Activated naive CD8-positive, alpha-beta T cell treated with anti-CD3 and anti-CD28 coated beads, Interleukin-2, amount 10 ng/mL, durations not matched to agents 7 days and 5 days (primary cell): ENCODE results near the gene ZFHX3. TPM values are rescaled to one million over a fixed set of nuclear protein-coding genes. Genes with fewer than 3 reads are reported as not detected.

Experiments
- ATAC-seq: fragments of 150-1000 bp; cut with Tn5 transposase; one replicate; pipeline ENCODE4 v1.10.0; 2021; ENCODE audit warnings: low read depth, moderate library complexity
- POLR2A ChIA-PET: fragments of 350-600 bp; sonication (Branson Sonifier 250); formaldehyde crosslinking; loops from one replicate; lab custom pipeline; 2021; ENCODE audit warnings: antibody characterized with exemption; lab: Charles Lee
- DNase-seq: peaks from one replicate; pipeline ENCODE4 v3.0.0; 2021
- H3K27ac Mint-ChIP-seq: one replicate; pipeline ENCODE4 v1.8.0; 2022; ENCODE audit warnings: mild to moderate bottlenecking, mixed read lengths
- H3K27me3 Mint-ChIP-seq: one replicate; pipeline ENCODE4 v1.8.0; 2022; ENCODE audit warnings: mild to moderate bottlenecking, moderate library complexity, mixed read lengths
- H3K36me3 Mint-ChIP-seq: one replicate; pipeline ENCODE4 v1.8.0; 2021; ENCODE audit warnings: mild to moderate bottlenecking, mixed read lengths
- H3K4me1 Mint-ChIP-seq: one replicate; pipeline ENCODE4 v1.8.0; 2021; ENCODE audit warnings: mixed read lengths
- H3K4me3 Mint-ChIP-seq: one replicate; pipeline ENCODE4 v1.8.0; 2022; ENCODE audit warnings: mild to moderate bottlenecking, moderate library complexity, mixed read lengths
- H3K9me3 Mint-ChIP-seq: one replicate; pipeline ENCODE4 v1.8.0; 2021; ENCODE audit warnings: mixed read lengths
- total RNA-seq, 2 experiments: library from RNA; stranded (reverse); gene quantifications; one replicate each; pipeline ENCODE4 v1.2.3, GENCODE V29; 2021

The ZFHX3 gene
- total RNA-seq, 2 experiments from 2014 or later = 1.1 to 1.6 TPM

- H3K4me1 Mint-ChIP-seq = peaks cover 5% of the 10 kb centered on the region
- H3K4me3 Mint-ChIP-seq = no peak overlapping the region
- ATAC-seq (no peak), DNase-seq (no peak)
- H3K9me3 Mint-ChIP-seq = peaks cover 8% of the 10 kb centered on the region
- H3K36me3 Mint-ChIP-seq = peaks cover 18% of the 10 kb centered on the region
- peaks cover 6% of the 10 kb centered on the region for H3K27me3 Mint-ChIP-seq
- POLR2A ChIA-PET = no interaction called here
- no peak overlapping the region for H3K27ac Mint-ChIP-seq
Observed at GRCh38 chr16:72889616-72890582, 158.0 kb downstream of the ZFHX3 start.

- POLR2A ChIA-PET = no interaction called here
- ATAC-seq = no peak
- Mint-ChIP-seq H3K27me3 (peaks cover 13% of the 10 kb centered on the region), H3K27ac (no peak overlapping the region), H3K4me3 (no peak overlapping the region), H3K9me3 (peaks cover 8% of the 10 kb centered on the region), H3K4me1 (peaks cover 13% of the 10 kb centered on the region), H3K36me3 (peaks cover 18% of the 10 kb centered on the region)
- no peak for DNase-seq
Observed at GRCh38 chr16:72887537-72887936, 160.4 kb downstream of the ZFHX3 start.

DNA sequence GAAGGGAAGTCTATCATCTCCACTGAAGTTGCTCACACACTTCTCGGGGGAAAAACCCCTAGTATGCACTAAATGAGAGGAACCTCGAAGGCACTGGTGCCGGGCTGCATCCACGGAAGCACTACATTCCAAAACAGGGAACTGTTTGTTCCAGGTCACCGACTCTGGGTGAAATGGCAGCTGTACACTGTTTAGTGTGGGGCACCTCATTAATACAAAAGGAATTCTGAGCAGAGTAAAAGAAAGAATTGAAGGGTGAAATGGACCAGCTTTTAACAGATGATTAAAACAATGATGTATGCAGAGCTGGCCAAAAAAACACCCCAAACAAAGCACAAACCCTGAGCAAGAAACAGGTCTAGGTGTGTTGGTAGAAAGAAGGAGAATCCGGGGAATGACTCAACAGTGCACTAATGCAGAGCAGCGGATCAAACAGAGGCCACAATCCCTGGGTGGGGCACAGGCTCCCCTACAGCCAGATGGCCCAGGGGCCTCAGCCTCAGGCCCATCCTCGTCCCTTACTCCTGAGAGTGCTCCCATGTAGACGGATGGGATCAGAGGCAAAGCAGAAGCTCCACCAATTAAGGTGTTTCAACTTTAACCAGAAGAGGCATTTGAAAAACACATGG is 161.5 kb downstream of the ZFHX3 start:
- Mint-ChIP-seq H3K27me3 (peaks cover 11% of the 10 kb centered on the region), H3K4me3 (no peak overlapping the region), H3K9me3 (peaks cover 8% of the 10 kb centered on the region), H3K27ac (no peak overlapping the region), H3K36me3 (peaks cover 18% of the 10 kb centered on the region), H3K4me1 (peaks cover 13% of the 10 kb centered on the region)
- ATAC-seq (no peak), DNase-seq (no peak)
- POLR2A ChIA-PET = no interaction called here

GRCh38 chr16:72884573-72884972 is 163.4 kb downstream of the ZFHX3 start:
- Mint-ChIP-seq H3K27ac (no peak overlapping the region), H3K36me3 (peaks cover 13% of the 10 kb centered on the region), H3K4me1 (peaks cover 13% of the 10 kb centered on the region), H3K27me3 (peaks cover 11% of the 10 kb centered on the region), H3K9me3 (peaks cover 3% of the 10 kb centered on the region), H3K4me3 (no peak overlapping the region)
- ATAC-seq (no peak), DNase-seq (no peak)
- POLR2A ChIA-PET = no interaction called here

- no peak overlapping the region for H3K4me3 Mint-ChIP-seq
- H3K4me1 Mint-ChIP-seq = peaks cover 13% of the 10 kb centered on the region
- peaks cover 11% of the 10 kb centered on the region for H3K27me3 Mint-ChIP-seq
- H3K36me3 Mint-ChIP-seq = peaks cover 11% of the 10 kb centered on the region
- H3K27ac Mint-ChIP-seq = no peak overlapping the region
- H3K9me3 Mint-ChIP-seq = peaks cover 3% of the 10 kb centered on the region
- DNase-seq (no peak), ATAC-seq (peak; percentile 42)
- POLR2A ChIA-PET = no interaction called here
Observed at GRCh38 chr16:72884037-72884436, 163.9 kb downstream of the ZFHX3 start.

DNA sequence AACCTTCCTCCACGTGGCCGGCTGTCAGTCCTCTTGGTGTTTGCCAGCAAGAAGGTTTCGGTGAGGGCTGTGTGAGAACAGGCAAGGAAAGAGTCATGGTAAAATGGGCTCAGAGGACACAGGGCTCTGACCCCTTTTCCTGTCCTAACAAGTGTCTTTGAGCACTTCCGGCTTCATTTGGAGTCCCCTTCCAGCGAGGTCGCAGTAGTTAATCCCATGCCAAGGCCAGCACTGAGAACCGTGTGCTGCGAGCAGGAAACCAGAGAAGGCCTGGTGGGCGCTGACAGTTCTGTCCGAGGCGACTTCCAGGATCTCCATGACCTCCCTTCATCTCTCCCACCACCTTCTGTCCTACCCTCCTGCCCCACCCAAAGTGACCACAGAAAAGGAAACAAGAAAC is 168.1 kb downstream of the ZFHX3 start:
- H3K27me3 Mint-ChIP-seq = peaks cover 9% of the 10 kb centered on the region
- H3K4me1 Mint-ChIP-seq = peaks cover 29% of the 10 kb centered on the region
- POLR2A ChIA-PET = no interaction called here
- no peak overlapping the region for H3K4me3 Mint-ChIP-seq
- H3K36me3 Mint-ChIP-seq = no peaks in the 10 kb centered on the region
- H3K9me3 Mint-ChIP-seq = no peaks in the 10 kb centered on the region
- no peak overlapping the region for H3K27ac Mint-ChIP-seq
- no peak for DNase-seq
- ATAC-seq = no peak

DNA sequence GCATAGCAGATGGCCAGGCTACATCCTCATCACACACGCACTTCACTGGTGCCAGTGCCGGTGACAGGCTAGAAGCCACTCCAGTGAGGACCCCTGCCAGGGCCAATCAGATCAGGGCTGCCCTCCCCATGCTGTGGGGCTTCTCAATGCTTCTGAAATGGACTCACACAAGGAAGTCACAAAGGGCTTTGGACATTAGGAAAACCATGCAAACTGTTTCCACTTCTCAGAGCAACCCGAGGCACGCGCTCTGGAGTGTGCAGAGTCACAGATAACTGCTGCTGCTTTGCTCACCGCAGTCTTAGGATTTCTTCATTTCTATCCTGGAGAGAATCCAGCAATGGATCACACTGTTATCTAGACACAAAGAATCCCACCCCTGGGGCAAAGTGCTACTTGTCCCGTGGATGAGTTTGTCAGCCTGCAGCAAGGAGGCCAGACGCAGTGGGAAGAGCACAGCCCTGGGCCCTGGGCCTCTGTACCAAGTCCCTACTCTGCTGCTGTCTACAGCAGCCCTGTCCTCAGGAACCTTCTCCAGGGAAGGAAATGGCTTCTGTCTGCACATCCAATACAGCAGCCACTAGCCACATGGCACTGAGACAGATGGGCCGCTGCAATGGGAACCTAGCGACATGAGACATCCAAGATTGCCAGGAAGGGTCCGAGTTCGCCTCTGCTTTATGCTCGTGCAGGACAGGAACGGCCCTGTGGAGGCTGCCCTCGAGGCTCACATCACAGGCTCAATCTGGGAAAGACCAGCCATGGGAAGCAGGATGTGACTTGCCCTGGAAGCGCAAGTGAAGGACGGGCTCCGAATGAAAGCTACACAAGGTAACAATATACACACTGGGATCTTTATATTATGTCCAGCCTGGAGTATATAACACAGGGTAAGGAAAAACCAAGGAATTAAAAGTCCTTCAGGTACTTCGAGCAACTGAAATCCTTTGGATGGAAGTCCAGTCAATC is 169.3 kb downstream of the ZFHX3 start:
- Mint-ChIP-seq H3K36me3 (no peaks in the 10 kb centered on the region), H3K4me1 (peaks cover 25% of the 10 kb centered on the region), H3K27me3 (peaks cover 7% of the 10 kb centered on the region), H3K4me3 (no peak overlapping the region), H3K27ac (peak overlapping the region; percentile 34), H3K9me3 (no peaks in the 10 kb centered on the region)
- ATAC-seq = no peak
- POLR2A ChIA-PET = no interaction called here
- DNase-seq = no peak

- Mint-ChIP-seq H3K4me3 (peak overlapping the region; percentile 37), H3K27me3 (peaks cover 2% of the 10 kb centered on the region), H3K27ac (peak overlapping the region; percentile 63), H3K9me3 (no peaks in the 10 kb centered on the region), H3K36me3 (no peaks in the 10 kb centered on the region), H3K4me1 (peaks cover 21% of the 10 kb centered on the region)
- ATAC-seq (peak; percentile 56), DNase-seq (no peak)
- POLR2A ChIA-PET = no interaction called here
Observed at GRCh38 chr16:72877374-72878028, 170.4 kb downstream of the ZFHX3 start.

DNA sequence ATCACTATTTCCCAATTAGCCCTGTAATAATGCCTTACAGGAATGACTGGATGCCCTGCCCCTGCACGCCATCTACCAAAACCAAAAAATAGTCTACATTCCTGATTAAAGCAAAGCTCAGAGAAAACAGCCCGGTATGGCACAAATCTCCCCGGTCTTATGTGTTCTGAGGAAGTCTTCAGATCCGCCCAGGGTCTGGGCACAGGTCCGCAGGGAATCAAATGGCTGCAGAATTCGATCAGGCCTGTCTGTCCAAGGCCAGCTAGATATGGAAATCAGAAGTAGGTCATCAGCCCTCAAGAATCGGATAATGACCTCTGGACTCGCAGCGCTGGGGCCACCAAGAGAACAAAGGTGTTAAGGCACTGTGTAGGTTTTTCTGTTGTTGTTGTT is 171.0 kb downstream of the ZFHX3 start:
- H3K4me1 Mint-ChIP-seq = peaks cover 21% of the 10 kb centered on the region
- H3K9me3 Mint-ChIP-seq = no peaks in the 10 kb centered on the region
- H3K27ac Mint-ChIP-seq = peak overlapping the region; percentile 63
- no peaks in the 10 kb centered on the region for H3K27me3 Mint-ChIP-seq
- ATAC-seq (no peak), DNase-seq (no peak)
- POLR2A ChIA-PET = no interaction called here
- no peaks in the 10 kb centered on the region for H3K36me3 Mint-ChIP-seq
- peak overlapping the region; percentile 37 for H3K4me3 Mint-ChIP-seq

DNA sequence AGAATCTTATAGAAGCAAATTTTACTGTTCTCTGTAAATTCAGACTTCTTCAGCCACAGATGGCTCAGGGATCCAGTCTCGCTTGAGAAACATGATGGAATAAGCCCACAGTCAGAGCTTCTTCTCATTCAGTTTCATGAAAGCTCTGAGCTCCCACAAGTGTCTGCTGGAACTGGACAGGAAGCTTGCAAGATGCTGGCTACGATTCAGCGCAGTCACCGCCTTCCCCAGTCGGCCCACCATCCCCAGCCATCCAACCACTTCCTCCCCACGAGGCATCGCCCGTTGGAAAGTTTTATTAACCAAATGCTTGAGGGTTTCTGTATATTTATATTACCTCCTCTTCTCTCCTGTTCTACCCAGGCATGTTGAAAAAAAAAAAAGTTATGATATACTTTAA is 171.7 kb downstream of the ZFHX3 start:
- Mint-ChIP-seq H3K27me3 (no peaks in the 10 kb centered on the region), H3K27ac (peak overlapping the region; percentile 40)

GRCh38 chr16:72875291-72876031 is 172.5 kb downstream of the ZFHX3 start:
- no peak for DNase-seq
- peak overlapping the region; percentile 40 for H3K27ac Mint-ChIP-seq
- H3K9me3 Mint-ChIP-seq = no peaks in the 10 kb centered on the region
- POLR2A ChIA-PET = interaction anchor here (0.5 to 2.5 kb wide), 4 partner anchors 19 to 54 kb away, joined by 3 to 20 read pairs (median 6); no protein-coding TSS in a partner anchor
- H3K36me3 Mint-ChIP-seq = no peaks in the 10 kb centered on the region
- peaks cover 2% of the 10 kb centered on the region for H3K27me3 Mint-ChIP-seq
- ATAC-seq = no peak
- peaks cover 21% of the 10 kb centered on the region for H3K4me1 Mint-ChIP-seq
- no peak overlapping the region for H3K4me3 Mint-ChIP-seq

More for the DNA sequence above, 171.7 kb downstream of the ZFHX3 start:
- ATAC-seq (peak; percentile 86), DNase-seq (peak; percentile 66)
- Mint-ChIP-seq H3K4me1 (peaks cover 21% of the 10 kb centered on the region), H3K4me3 (peak overlapping the region; percentile 40), H3K9me3 (no peaks in the 10 kb centered on the region), H3K36me3 (no peaks in the 10 kb centered on the region)
- POLR2A ChIA-PET = interaction anchor here (0.9 to 2.5 kb wide), 3 partner anchors 20 to 53 kb away, joined by 3 to 20 read pairs (median 9); no protein-coding TSS in a partner anchor

DNA sequence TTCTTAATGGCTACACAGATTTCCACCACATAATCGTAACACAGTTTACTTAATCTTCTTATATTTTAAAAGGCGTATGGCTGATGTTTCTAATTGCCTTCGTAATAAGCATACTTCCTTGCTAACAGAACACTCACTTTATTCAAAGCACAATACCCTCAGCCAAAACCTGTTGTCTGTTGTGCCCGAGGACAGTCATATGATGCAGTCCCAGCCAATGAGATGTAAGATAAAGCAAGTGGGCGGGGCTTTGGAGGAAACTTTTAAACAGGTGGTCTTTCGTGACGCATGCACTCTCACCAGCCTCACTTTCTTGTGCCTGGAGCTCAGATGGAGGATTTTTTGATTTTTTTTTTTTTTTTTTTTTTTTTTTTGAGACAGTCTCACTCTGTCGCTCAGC is 174.1 kb downstream of the ZFHX3 start:
- Mint-ChIP-seq H3K27me3 (peaks cover 7% of the 10 kb centered on the region), H3K27ac (no peak overlapping the region), H3K4me1 (peaks cover 21% of the 10 kb centered on the region), H3K4me3 (no peak overlapping the region), H3K9me3 (no peaks in the 10 kb centered on the region), H3K36me3 (no peaks in the 10 kb centered on the region)
- POLR2A ChIA-PET = no interaction called here
- ATAC-seq (no peak), DNase-seq (no peak)
